CD4-positive, alpha-beta T cell treated with Interleukin-4 for 1 hour (primary cell): ENCODE results near the gene OPN1LW.
"Not testable (repeated sequence)": the region's sequence is repeated elsewhere in the genome, so short reads cannot be mapped to it uniquely, and the experiment has no call there.

Source experiments
- DNase-seq, 2 donors: peaks; one replicate each; pipeline ENCODE4 v3.0.0-alpha.2; 2020 to 2022

OPN1LW gene

DNA sequence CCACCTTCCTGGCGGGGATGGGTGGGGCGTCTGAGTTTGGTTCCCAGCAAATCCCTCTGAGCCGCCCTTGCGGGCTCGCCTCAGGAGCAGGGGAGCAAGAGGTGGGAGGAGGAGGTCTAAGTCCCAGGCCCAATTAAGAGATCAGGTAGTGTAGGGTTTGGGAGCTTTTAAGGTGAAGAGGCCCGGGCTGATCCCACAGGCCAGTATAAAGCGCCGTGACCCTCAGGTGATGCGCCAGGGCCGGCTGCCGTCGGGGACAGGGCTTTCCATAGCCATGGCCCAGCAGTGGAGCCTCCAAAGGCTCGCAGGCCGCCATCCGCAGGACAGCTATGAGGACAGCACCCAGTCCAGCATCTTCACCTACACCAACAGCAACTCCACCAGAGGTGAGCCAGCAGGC, at the start of gene OPN1LW:
TSS of gene OPN1LW (plus strand) at position 234 of the 400 bp plus-strand sequence. CDS start at position 275, 41 bp downstream.
- DNase-seq: not testable (repeated sequence)

GRCh38 chrX:154094833-154095232, 49.2 kb upstream of the OPN1LW start:
- no peak for DNase-seq

- peak in 1 of 2 donors; percentile 37 for DNase-seq
These were observed 47.7 kb upstream of the OPN1LW start for GRCh38 chrX:154096140-154097002.

- peak; percentile 71 to 76 for DNase-seq
These were observed 46.9 kb upstream of the OPN1LW start for GRCh38 chrX:154097003-154097588.

DNA sequence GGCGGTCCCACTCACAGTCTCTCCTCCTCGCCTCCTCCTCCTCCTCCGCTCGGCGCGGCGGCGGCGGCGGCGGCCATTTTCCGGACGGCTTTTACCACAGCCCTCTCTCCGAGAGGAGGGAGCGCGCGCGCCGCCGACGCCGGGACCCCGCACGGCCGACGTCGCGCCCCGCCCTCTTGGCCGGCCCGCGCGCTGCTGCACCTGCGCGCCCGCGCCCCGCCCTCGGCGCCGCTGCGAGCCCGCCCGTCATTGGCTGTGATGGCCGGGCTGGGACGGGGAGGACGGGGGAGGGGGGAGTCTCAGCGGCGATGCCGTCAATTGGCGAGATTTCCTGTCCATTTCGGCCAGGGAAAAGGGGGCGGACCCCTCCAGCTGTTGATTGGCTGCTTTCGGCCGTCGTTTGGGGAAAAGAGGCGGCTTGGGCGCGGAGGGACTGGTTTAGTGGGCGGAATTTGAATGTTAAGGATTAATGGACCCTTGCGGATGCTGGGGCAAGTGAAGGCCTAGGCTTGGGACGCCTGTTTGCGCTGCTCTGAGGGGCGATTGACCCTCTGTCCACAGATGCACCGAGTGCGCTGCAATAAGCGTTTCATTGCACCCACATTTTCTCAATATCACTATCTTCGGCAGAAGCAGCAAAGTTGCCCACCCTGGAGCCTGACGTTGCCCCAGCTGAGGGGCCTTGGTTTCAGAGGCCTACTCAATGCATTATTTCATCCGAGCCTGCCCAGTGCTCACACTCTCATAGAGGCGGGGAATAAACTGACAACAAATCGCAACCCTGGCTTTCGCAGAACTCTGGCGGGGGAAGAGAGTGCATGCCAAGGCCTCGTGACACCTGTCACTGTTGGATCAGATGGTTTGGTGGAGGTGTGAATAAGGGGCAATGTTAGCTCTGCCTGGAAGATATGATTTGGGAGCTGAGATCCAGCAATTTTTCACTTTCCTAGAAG, 46.2 kb upstream of the OPN1LW start, which contains the start of gene MECP2:
TSS of gene MECP2 (minus strand) at position 129 of the 953 bp plus-strand sequence.
- peak; percentile 92 for DNase-seq

GRCh38 chrX:154098551-154098950, 45.5 kb upstream of the OPN1LW start:
- DNase-seq: no peak

GRCh38 chrX:154113729-154114128, 30.3 kb upstream of the OPN1LW start:
- no peak for DNase-seq

DNA sequence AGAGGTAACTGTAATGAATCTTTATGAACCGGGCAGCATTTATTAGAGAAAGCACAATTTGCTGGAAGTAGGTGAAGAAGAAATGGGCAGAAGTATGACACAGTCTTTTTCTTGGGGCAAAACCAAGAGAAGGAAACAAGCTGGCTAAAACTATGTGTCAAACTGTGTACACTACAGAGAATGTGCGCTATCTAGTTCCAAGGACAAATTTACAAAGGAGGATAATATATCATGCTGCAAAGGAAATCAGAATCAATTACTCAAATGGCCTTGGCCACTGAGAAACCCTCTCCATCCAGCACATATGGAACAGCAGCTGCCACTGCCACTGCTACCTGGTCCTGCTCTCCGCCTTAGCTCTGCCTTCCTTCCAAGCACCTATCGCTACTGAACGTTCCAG, 29.4 kb upstream of the OPN1LW start:
- DNase-seq: no peak

DNA sequence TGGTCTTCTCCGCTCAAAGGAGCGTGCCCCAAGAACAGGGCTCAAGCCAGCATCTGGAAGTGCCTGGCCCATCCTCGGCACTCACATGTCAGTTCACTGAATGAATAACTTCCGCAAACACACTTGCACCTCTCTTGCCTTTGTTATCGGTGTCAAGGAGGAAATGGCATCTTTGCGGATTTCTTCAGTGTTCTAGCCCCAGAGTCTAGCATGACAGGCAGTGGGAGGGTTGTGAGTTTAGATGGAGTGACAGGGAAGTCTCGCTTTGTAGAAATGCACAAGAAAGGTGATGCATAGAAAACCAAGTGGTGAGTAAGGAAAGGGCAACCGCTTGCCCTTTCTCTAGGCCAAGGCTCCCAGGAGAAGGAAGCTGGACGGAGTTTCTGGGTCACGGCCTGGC, 29.0 kb upstream of the OPN1LW start:
- DNase-seq: no peak

- no peak for DNase-seq
These were observed 28.3 kb upstream of the OPN1LW start for GRCh38 chrX:154115750-154116149.

GRCh38 chrX:154116426-154117211, 27.4 kb upstream of the OPN1LW start:
- no peak for DNase-seq

- DNase-seq: no peak
These were observed 26.5 kb upstream of the OPN1LW start for GRCh38 chrX:154117566-154117965.

GRCh38 chrX:154120567-154120966, 23.5 kb upstream of the OPN1LW start:
- no peak for DNase-seq

DNA sequence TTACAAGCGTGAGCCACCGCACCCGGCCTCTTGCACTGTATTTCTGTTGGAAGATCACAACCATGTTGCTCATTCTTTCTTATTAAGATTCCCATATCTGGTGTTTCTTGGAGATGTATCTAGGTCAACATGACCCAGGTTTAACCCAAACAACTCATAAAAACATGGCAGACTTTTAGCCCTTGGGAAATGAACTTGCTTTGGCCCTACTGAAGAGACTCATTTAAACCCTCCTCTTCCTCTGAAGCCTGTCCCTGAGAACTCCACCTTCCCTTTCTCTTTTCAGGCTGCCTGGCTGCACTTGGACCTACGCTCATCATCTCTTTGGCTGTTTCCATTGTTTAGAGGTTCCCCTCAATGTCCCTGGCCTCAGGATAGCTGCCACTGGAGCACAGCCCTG, 22.8 kb upstream of the OPN1LW start:
- no peak for DNase-seq

- no peak for DNase-seq
These were observed 22.1 kb upstream of the OPN1LW start for GRCh38 chrX:154121961-154122360.

GRCh38 chrX:154123241-154124219, 20.5 kb upstream of the OPN1LW start:
- peak; percentile 49 to 62 for DNase-seq

- DNase-seq: no peak
These were observed 18.5 kb upstream of the OPN1LW start for GRCh38 chrX:154125391-154126040.

DNA sequence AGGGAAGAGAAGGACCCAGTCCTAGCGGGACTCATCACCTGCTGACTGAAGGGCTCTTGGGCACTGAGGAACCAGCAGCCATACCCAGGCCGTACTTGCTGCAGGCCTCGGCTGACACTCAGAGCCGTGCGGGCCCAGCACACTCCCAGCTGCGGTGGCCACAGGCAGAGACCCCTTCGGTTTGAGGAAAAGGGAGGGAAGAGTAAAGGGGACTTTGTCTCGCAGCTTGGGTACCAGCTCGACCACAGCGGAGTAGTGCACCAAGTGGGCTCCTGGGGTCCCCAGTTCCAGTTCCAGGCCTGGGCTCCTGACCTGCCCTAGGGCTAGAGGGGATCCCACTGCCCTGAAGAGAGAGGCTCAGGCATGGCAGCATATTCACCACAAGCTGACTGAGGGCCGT, 17.9 kb upstream of the OPN1LW start:
- DNase-seq: no peak

DNA sequence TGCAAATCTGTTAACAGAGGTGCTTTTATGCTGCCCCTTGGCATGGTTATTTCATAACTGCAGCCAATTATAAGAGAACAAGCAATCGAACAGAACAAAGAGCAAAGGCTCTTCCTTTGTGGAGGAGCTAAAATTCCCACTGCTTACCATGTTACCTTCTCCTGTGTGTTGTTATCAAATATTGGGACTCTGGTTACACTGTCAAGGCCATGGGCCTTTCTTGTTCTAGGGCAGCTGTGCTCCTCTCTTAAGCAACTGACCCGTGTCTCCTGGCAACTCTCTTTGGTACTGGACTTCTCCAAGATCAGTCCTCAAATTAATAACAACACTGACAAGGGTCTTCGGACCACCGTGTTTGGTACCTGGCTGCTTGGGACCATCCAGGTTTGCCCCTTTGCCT, 12.1 kb upstream of the OPN1LW start:
- DNase-seq: no peak

DNA sequence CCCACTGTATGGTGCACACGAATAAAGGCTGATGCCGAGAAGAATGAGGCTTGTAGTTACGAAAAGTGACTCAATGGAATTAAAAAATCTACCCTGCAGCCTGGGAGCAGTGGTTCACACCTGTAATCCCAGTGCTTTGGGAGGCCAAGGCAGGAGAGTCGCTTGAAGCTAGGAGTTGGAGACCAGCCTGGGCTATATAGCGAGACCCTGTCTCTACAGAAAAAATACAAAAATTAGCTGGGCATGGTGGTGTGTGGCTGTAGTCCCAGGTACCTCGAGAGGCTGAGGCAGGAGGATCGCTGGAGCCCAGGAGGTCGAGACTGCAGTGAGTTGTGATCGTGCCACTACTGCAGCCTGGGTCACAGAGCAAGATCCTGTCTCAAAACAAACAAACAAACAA, 11.7 kb upstream of the OPN1LW start:
- no peak for DNase-seq
